GM19023 (cell line): ENCODE results near the gene ZGRF1.
"Not testable (repeated sequence)": the region's sequence is repeated elsewhere in the genome, so short reads cannot be mapped to it uniquely, and the experiment has no call there.

Experiments used
- ATAC-seq: cut with Tn5 transposase; IDR thresholded peaks from one replicate; pipeline ENCODE4 v1.9.1; 2021; ENCODE audit warnings: mild to moderate bottlenecking, moderate library complexity; ENCODE audit not compliant: unreplicated experiment

The ZGRF1 gene

GRCh38 chr4:112645541-112646329, 9.0 kb upstream of the ZGRF1 start:
- no peak for ATAC-seq

- ATAC-seq = not testable (repeated sequence)
Observed at GRCh38 chr4:112644595-112645535, 8.2 kb upstream of the ZGRF1 start.

GRCh38 chr4:112642526-112642925, 5.8 kb upstream of the ZGRF1 start:
- no peak for ATAC-seq

GRCh38 chr4:112637552-112637866, 800 bp upstream of the ZGRF1 start:
- no peak for ATAC-seq

- ATAC-seq = no peak
Observed at GRCh38 chr4:112633477-112634235, 3.1 kb downstream of the ZGRF1 start.

GRCh38 chr4:112626228-112626627, 10.5 kb downstream of the ZGRF1 start:
- no peak for ATAC-seq

GRCh38 chr4:112616984-112617383, 19.7 kb downstream of the ZGRF1 start:
- no peak for ATAC-seq

GRCh38 chr4:112612814-112613213, 23.9 kb downstream of the ZGRF1 start:
- not testable (repeated sequence) for ATAC-seq

- ATAC-seq = peak; percentile 70
Observed at GRCh38 chr4:112604589-112604988, 32.1 kb downstream of the ZGRF1 start.

GRCh38 chr4:112594993-112595392, 41.7 kb downstream of the ZGRF1 start:
- ATAC-seq = no peak

GRCh38 chr4:112593438-112594133, 43.1 kb downstream of the ZGRF1 start:
- ATAC-seq = no peak

- ATAC-seq = no peak
Observed at GRCh38 chr4:112592717-112593116, 44.0 kb downstream of the ZGRF1 start.

- no peak for ATAC-seq
Observed at GRCh38 chr4:112591593-112591992, 45.1 kb downstream of the ZGRF1 start.

- ATAC-seq = no peak
Observed at GRCh38 chr4:112589206-112589605, 47.5 kb downstream of the ZGRF1 start.

GRCh38 chr4:112585977-112586736, 50.6 kb downstream of the ZGRF1 start:
- no peak for ATAC-seq

- no peak for ATAC-seq
Observed at GRCh38 chr4:112567536-112567935, 69.2 kb downstream of the ZGRF1 start.

- no peak for ATAC-seq
Observed at GRCh38 chr4:112564706-112565270, 71.9 kb downstream of the ZGRF1 start.

GRCh38 chr4:112563431-112564200, 73.1 kb downstream of the ZGRF1 start:
- no peak for ATAC-seq
